ENCODE results near the gene SNX3. TPM values are rescaled to one million over a fixed set of nuclear protein-coding genes. Genes with fewer than 3 reads are reported as not detected.

Gene SNX3
- total RNA-seq, 1 experiment from 2014 or later = 80.7 TPM

DNA sequence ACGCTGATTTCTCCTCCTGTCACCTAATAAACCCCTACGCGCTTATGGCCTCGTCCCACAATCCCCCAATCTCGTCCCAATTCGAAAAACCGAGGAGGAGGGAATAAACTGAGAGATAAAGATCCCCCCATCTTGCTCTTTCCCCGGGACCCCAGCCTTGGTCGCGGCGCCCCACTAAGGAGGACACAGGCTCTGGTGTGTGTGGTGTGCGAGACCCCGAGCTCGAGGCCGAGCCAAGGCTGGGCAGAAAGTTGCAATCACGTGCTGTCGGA is 96.4 kb downstream of the SNX3 start:
- Histone ChIP-seq H3K4ac (ENCODE audit: low read depth, low read length) (no peak overlapping the region), H2AK5ac (ENCODE audit: insufficient read length, low read length) (no peak overlapping the region), H3K9me3 (ENCODE audit: control insufficient read depth, low read depth, low read length) (no peaks in the 10 kb centered on the region), H3K23ac (ENCODE audit: insufficient read length, low read depth, low read length) (no peak overlapping the region), H3K4me1 (ENCODE audit: insufficient read depth, low read length) (no peaks in the 10 kb centered on the region; the same call in 1 of the 2 replicates), H2BK12ac (ENCODE audit: insufficient read length, low read depth, low read length) (no peak overlapping the region), H3K79me2 (ENCODE audit: insufficient read depth, low read length) (no peaks in the 10 kb centered on the region), H2BK5ac (ENCODE audit: insufficient read length, low read length) (no peak overlapping the region), H3K27me3 (ENCODE audit: insufficient read depth, low read length) (peaks cover 99% of the 10 kb centered on the region), H3K23me2 (ENCODE audit: insufficient read length, low read depth, low read length, poor library complexity, severe bottlenecking) (peaks cover 4% of the 10 kb centered on the region), H4K91ac (ENCODE audit: insufficient read length, low read depth, low read length) (no peak overlapping the region), H4K20me1 (ENCODE audit: control insufficient read depth, insufficient read depth, insufficient read length) (no peaks in the 10 kb centered on the region), H3K79me1 (ENCODE audit: insufficient read depth, low read depth, low read length, poor library complexity, severe bottlenecking) (no peaks in the 10 kb centered on the region), H4K8ac (replicated peaks; ENCODE audit: insufficient read length, low read depth, low read length) (no peak overlapping the region), H4K5ac (ENCODE audit: insufficient read length, low read depth, low read length) (no peak overlapping the region), H3T11ph (ENCODE audit: low read length) (no peak overlapping the region), H3K56ac (ENCODE audit: insufficient read length, low read depth, low read length) (no peak overlapping the region), H3K27ac (ENCODE audit: insufficient read length, low read depth, low read length) (no peak overlapping the region), H2BK20ac (ENCODE audit: low read depth, low read length, poor library complexity, severe bottlenecking) (no peak overlapping the region), H3K9ac (ENCODE audit: extremely low read depth, insufficient read length, low read length) (no peak overlapping the region), H2AFZ (ENCODE audit: low read length) (no peak overlapping the region), H2BK15ac (ENCODE audit: low read depth, low read length) (no peak overlapping the region), H3K14ac (ENCODE audit: insufficient read depth, low read length) (no peak overlapping the region), H3K4me2 (ENCODE audit: insufficient read depth, insufficient read length, low read length) (peak overlapping the region; percentile 74), H2BK120ac (ENCODE audit: low read depth, low read length, poor library complexity, severe bottlenecking) (no peak overlapping the region), H3K18ac (ENCODE audit: insufficient read length, low read depth, low read length) (no peak overlapping the region)
- no CpG with 5 or more reads among the region's 17 CpGs for WGBS (ENCODE audit: extremely low coverage, insufficient read length, low lambda C conversion rate)
- H3K27me3 Mint-ChIP-seq (ENCODE audit: low read depth) = peaks cover 100% of the 10 kb centered on the region
- TF ChIP-seq CTCF (conservative IDR thresholded peaks at IDR 0.05) = no peak
- no peak overlapping the region for H3K27ac Mint-ChIP-seq
- no peak for DNase-seq
- peaks cover 0 to 19% of the 10 kb centered on the region in 2 experiments; a peak in 3 of 5 replicates for H3K9me3 Mint-ChIP-seq
- peak overlapping the region; percentile 32 to 83 for H3K4me3 Mint-ChIP-seq
- H3K4me1 Mint-ChIP-seq = peaks cover 40 to 59% of the 10 kb centered on the region in 2 experiments
- H3K36me3 Mint-ChIP-seq (ENCODE audit: insufficient read depth in 1 of 3, low read depth in 3 of 3) = no peaks in the 10 kb centered on the region

Data from H9 (cell line).